ENCODE data around the gene FHL3. TPM values are rescaled to one million over a fixed set of nuclear protein-coding genes. Genes with fewer than 3 reads are reported as not detected.

FHL3 gene
- total RNA-seq, 1 experiment from 2014 or later = 23.4 TPM

DNA sequence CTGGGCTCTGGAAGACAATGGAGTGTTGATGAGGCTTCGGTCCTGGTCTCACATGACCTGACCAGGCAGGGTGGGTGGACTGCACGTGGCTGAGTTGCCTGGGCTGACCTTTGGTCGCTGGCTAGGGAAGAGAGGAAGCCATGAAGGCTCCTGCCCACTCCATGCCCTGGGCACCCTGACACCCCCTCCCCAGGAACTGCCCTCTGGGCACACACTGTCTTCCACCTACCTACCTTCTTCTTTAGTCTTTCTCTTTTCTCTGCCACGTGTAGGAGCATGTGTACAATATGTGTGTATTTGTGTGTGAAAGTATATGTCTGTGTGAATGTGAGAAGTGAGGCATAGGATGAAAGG lies 26.2 kb upstream of the FHL3 start:
- in situ Hi-C loops (cut with HindIII; ENCODE audit: low pct_unique_long_range_greater_than_20kb, low sequenced_read_pairs) = no loop called here
- intact Hi-C loops (cut with micrococcal nuclease; ENCODE audit: unreplicated experiment) = no loop called here
- Histone ChIP-seq H3K4me1 (ENCODE audit: control insufficient read depth, insufficient read depth, low read length) (peaks cover 20% of the 10 kb centered on the region), H3K27me3 (ENCODE audit: control insufficient read depth, insufficient read depth, low read length) (no peaks in the 10 kb centered on the region), H3K27ac (ENCODE audit: low read length) (no peak overlapping the region), H3K9me3 (ENCODE audit: control insufficient read depth, insufficient read depth, low read depth, low read length) (no peaks in the 10 kb centered on the region), H3K36me3 (ENCODE audit: control insufficient read depth, insufficient read depth, low read length) (no peaks in the 10 kb centered on the region), H3K4me3 (ENCODE audit: low read depth in 2 of 2, low read length in 2 of 2) (no peak overlapping the region)
- ATAC-seq (no peak), DNase-seq (ENCODE audit: low read depth, low spot score) (no peak)
- ChIA-PET POLR2A (no interaction called here), CTCF (no interaction called here)
- no peak for TF ChIP-seq REST (IDR thresholded peaks at IDR 0.05; ENCODE audit: insufficient read depth in 1 of 2, low read depth in 2 of 2, low read length in 1 of 2)
- no peak for TF ChIP-seq POLR2AphosphoS5 (IDR thresholded peaks at IDR 0.05; ENCODE audit: low read depth, low read length)
- TF ChIP-seq TCF7L2 (IDR thresholded peaks at IDR 0.05; ENCODE audit: low read depth, low read length) = no peak
- no peak for TF ChIP-seq SIN3A (IDR thresholded peaks at IDR 0.05; ENCODE audit: borderline replicate concordance, insufficient read depth, low read depth, low read length)
- TF ChIP-seq, protein P1, sequence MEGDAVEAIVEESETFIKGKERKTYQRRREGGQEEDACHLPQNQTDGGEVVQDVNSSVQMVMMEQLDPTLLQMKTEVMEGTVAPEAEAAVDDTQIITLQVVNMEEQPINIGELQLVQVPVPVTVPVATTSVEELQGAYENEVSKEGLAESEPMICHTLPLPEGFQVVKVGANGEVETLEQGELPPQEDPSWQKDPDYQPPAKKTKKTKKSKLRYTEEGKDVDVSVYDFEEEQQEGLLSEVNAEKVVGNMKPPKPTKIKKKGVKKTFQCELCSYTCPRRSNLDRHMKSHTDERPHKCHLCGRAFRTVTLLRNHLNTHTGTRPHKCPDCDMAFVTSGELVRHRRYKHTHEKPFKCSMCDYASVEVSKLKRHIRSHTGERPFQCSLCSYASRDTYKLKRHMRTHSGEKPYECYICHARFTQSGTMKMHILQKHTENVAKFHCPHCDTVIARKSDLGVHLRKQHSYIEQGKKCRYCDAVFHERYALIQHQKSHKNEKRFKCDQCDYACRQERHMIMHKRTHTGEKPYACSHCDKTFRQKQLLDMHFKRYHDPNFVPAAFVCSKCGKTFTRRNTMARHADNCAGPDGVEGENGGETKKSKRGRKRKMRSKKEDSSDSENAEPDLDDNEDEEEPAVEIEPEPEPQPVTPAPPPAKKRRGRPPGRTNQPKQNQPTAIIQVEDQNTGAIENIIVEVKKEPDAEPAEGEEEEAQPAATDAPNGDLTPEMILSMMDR (IDR thresholded peaks at IDR 0.05) = no peak
- BruUV-seq (replicated peaks) = no TSS peak

GRCh38 chr1:38030596-38031512 lies 25.5 kb upstream of the FHL3 start:
- intact Hi-C loops (cut with micrococcal nuclease; ENCODE audit: unreplicated experiment) = no loop called here
- POLR2A ChIA-PET = interaction anchor here (0.6 kb wide), 1 partner anchor 431 kb away, joined by 5 read pairs; no protein-coding TSS in a partner anchor
- no peaks in the 10 kb centered on the region for H3K36me3 ChIP-seq (ENCODE audit: control insufficient read depth, insufficient read depth, low read length)
- H3K27me3 ChIP-seq (ENCODE audit: control insufficient read depth, insufficient read depth, low read length) = no peaks in the 10 kb centered on the region
- ATAC-seq (no peak), DNase-seq (ENCODE audit: low read depth, low spot score) (no peak)
- no TSS peak for BruUV-seq (replicated peaks)
- no peaks in the 10 kb centered on the region for H3K9me3 ChIP-seq (ENCODE audit: control insufficient read depth, insufficient read depth, low read depth, low read length)
- peaks cover 20% of the 10 kb centered on the region for H3K4me1 ChIP-seq (ENCODE audit: control insufficient read depth, insufficient read depth, low read length)
- H3K4me3 ChIP-seq (ENCODE audit: low read depth in 2 of 2, low read length in 2 of 2) = no peak overlapping the region
- no peak for TF ChIP-seq TCF7L2 (IDR thresholded peaks at IDR 0.05; ENCODE audit: low read depth, low read length)
- TF ChIP-seq, protein P1 (IDR thresholded peaks at IDR 0.05) = no peak
- no peak for TF ChIP-seq POLR2AphosphoS5 (IDR thresholded peaks at IDR 0.05; ENCODE audit: low read depth, low read length)
- no peak for TF ChIP-seq SIN3A (IDR thresholded peaks at IDR 0.05; ENCODE audit: borderline replicate concordance, insufficient read depth, low read depth, low read length)
- no peak for TF ChIP-seq REST (IDR thresholded peaks at IDR 0.05; ENCODE audit: insufficient read depth in 1 of 2, low read depth in 2 of 2, low read length in 1 of 2)
- in situ Hi-C loops (cut with HindIII; ENCODE audit: low pct_unique_long_range_greater_than_20kb, low sequenced_read_pairs) = no loop called here
- CTCF ChIA-PET = interaction anchor here (0.7 to 1.4 kb wide), 3 partner anchors 41 to 788 kb away, joined by 3 read pairs; no protein-coding TSS in a partner anchor
- H3K27ac ChIP-seq (ENCODE audit: low read length) = peak overlapping the region; percentile 44
